Activated naive CD4-positive, alpha-beta T cell (primary cell): Measurements from ENCODE around the gene OR11A1.

ENCODE experiments used
- DNase-seq, 4 experiments: peaks; one replicate each; lab custom pipeline; 2025; lab: John Stamatoyannopoulos, UW

Gene OR11A1

GRCh38 chr6:29388533-29388932, 68.3 kb downstream of the OR11A1 start:
- DNase-seq, result no peak

GRCh38 chr6:29376003-29376402, 80.9 kb downstream of the OR11A1 start:
- no peak for DNase-seq
